ENCODE measurements around the gene OR10A3.
"Not testable (repeated sequence)": the region's sequence is repeated elsewhere in the genome, so short reads cannot be mapped to it uniquely, and the experiment has no call there.

Gene OR10A3

GRCh38 chr11:7941608-7942007 lies at the start of gene OR10A3:
OR10A3 (minus strand) TSS chr11:7941708; CDS start chr11:7939520, 2,188 bp downstream.
- DNase-seq = no peak

GRCh38 chr11:7987560-7987883 lies 46.0 kb upstream of the OR10A3 start:
- DNase-seq = not testable (repeated sequence)

- DNase-seq = peak; percentile 99
Observed at GRCh38 chr11:7986768-7987559, 45.5 kb upstream of the OR10A3 start, which contains the start of gene EIF3F. EIF3F (plus strand) TSS chr11:7987337; CDS start chr11:7987353, 16 bp downstream.

- no peak for DNase-seq
Observed at GRCh38 chr11:7983832-7984590, 42.5 kb upstream of the OR10A3 start.

- DNase-seq = no peak
Observed at GRCh38 chr11:7982582-7983119, 41.1 kb upstream of the OR10A3 start.

GRCh38 chr11:7981619-7982157 lies 40.2 kb upstream of the OR10A3 start:
- no peak for DNase-seq

- DNase-seq = no peak
Observed at GRCh38 chr11:7977232-7977917, 35.9 kb upstream of the OR10A3 start.

GRCh38 chr11:7974668-7975067 lies 33.2 kb upstream of the OR10A3 start:
- no peak for DNase-seq

- DNase-seq = no peak
Observed at GRCh38 chr11:7973011-7973410, 31.5 kb upstream of the OR10A3 start.

- DNase-seq = no peak
Observed at GRCh38 chr11:7971846-7972245, 30.3 kb upstream of the OR10A3 start.

GRCh38 chr11:7969756-7970646 lies 28.5 kb upstream of the OR10A3 start:
- no peak for DNase-seq

GRCh38 chr11:7968686-7969085 lies 27.2 kb upstream of the OR10A3 start:
- DNase-seq = no peak

- no peak for DNase-seq
Observed at GRCh38 chr11:7967826-7968225, 26.3 kb upstream of the OR10A3 start.

- no peak for DNase-seq
Observed at GRCh38 chr11:7967097-7967496, 25.6 kb upstream of the OR10A3 start.

GRCh38 chr11:7965386-7965785 lies 23.9 kb upstream of the OR10A3 start, which contains the start of gene NLRP10:
NLRP10 (minus strand) TSS chr11:7965447; CDS start chr11:7963495, 1,952 bp downstream.
- no peak for DNase-seq

GRCh38 chr11:7964873-7965272 lies 23.4 kb upstream of the OR10A3 start:
- DNase-seq = no peak

- no peak for DNase-seq
Observed at GRCh38 chr11:7964261-7964660, 22.8 kb upstream of the OR10A3 start.

GRCh38 chr11:7955191-7955590 lies 13.7 kb upstream of the OR10A3 start:
- DNase-seq = no peak

GRCh38 chr11:7949934-7950333 lies 8.4 kb upstream of the OR10A3 start:
- DNase-seq = no peak

- DNase-seq = no peak
Observed at GRCh38 chr11:7944123-7944522, 2.6 kb upstream of the OR10A3 start.

GRCh38 chr11:7941146-7941545 lies 362 bp downstream of the OR10A3 start:
- DNase-seq = no peak

GRCh38 chr11:7936615-7937014 lies 4.9 kb downstream of the OR10A3 start:
- DNase-seq = no peak
